Measurements from ENCODE around the gene HS1BP3. TPM values are rescaled to one million over a fixed set of nuclear protein-coding genes. Genes with fewer than 3 reads are reported as not detected.

HS1BP3 gene
- total and polyA plus RNA-seq, 2 of the 13 experiments (the other 11 are each of a cell fraction or from before 2014, with no cell fraction given) = 15.2 to 22.0 TPM

- TF ChIP-seq BCLAF1 (IDR thresholded peaks at IDR 0.05) (no peak), E2F1 (CRISPR knock-in tag; IDR thresholded peaks at IDR 0.05) (no peak), ZNF263 (CRISPR knock-in tag; IDR thresholded peaks at IDR 0.05) (no peak), DR1 (CRISPR knock-in tag; IDR thresholded peaks at IDR 0.05) (no peak), SP140L (CRISPR knock-in tag; IDR thresholded peaks at IDR 0.05; ENCODE audit: borderline replicate concordance) (no peak), ZNF704 (CRISPR knock-in tag; IDR thresholded peaks at IDR 0.05; ENCODE audit: borderline replicate concordance) (0 out of 2 replicates have a peak, but pooled peaks have one; percentile 18), SMC3 (IDR thresholded peaks at IDR 0.05; ENCODE audit: low read length) (no peak), EP300 (IDR thresholded peaks at IDR 0.05; ENCODE audit: low read depth in 2 of 2, low read length in 2 of 2) (no peak), EP300 (CRISPR knock-in tag; IDR thresholded peaks at IDR 0.05; ENCODE audit: borderline replicate concordance) (no peak), GATAD1 (CRISPR knock-in tag; IDR thresholded peaks at IDR 0.05) (no peak), TCF7L2 (IDR thresholded peaks at IDR 0.05; ENCODE audit: low read depth, low read length) (no peak), SNAPC5 (CRISPR knock-in tag; IDR thresholded peaks at IDR 0.05; ENCODE audit: borderline replicate concordance) (no peak), MIER2 (CRISPR knock-in tag; IDR thresholded peaks at IDR 0.05) (no peak), PHF21A (CRISPR knock-in tag; IDR thresholded peaks at IDR 0.05) (peak; percentile 41; the same call in 1 of the 2 replicates), POGK (CRISPR knock-in tag; conservative IDR thresholded peaks at IDR 0.05) (no peak), MXD1 (CRISPR knock-in tag; IDR thresholded peaks at IDR 0.05) (no peak), ATF4 (CRISPR knock-in tag; IDR thresholded peaks at IDR 0.05) (no peak), ZNF781 (CRISPR knock-in tag; IDR thresholded peaks at IDR 0.05; ENCODE audit: borderline replicate concordance, not compliant biosample characterization) (no peak), NFRKB (IDR thresholded peaks at IDR 0.05) (no peak), PAF1 (CRISPR knock-in tag; IDR thresholded peaks at IDR 0.05) (no peak)
Measured at GRCh38 chr2:20664431-20665242, 13.7 kb upstream of the HS1BP3 start (continued).

All from HepG2 (cell line).